GM23248 (cell line): ENCODE data around the gene APOBEC3A. TPM values are rescaled to one million over a fixed set of nuclear protein-coding genes. Genes with fewer than 3 reads are reported as not detected.

Experiments
- DNase-seq: peaks from one replicate; pipeline ENCODE4 v3.0.0-alpha.2; 2015
- H2AFZ ChIP-seq: fragments of 200-600 bp; sonication (generic); 2 replicates; pipeline ENCODE4 v1.6.1; 2016; ENCODE audit warnings: antibody characterized with exemption
- H3F3A ChIP-seq: fragments of 200-600 bp; sonication (generic); 2 replicates; pipeline ENCODE4 v1.6.1; 2016; ENCODE audit warnings: mild to moderate bottlenecking, antibody characterized with exemption, mixed run types; ENCODE audit not compliant: insufficient read depth
- H3K27ac ChIP-seq: fragments of 200-600 bp; sonication (generic); 2 replicates; pipeline ENCODE4 v1.5.1; 2016; ENCODE audit warnings: mild to moderate bottlenecking
- H3K27me3 ChIP-seq: fragments of 200-600 bp; sonication (generic); replicated peaks from 2 replicates; pipeline ENCODE4 v1.6.1; 2016; ENCODE audit warnings: mild to moderate bottlenecking; ENCODE audit not compliant: insufficient read depth
- H3K36me3 ChIP-seq: fragments of 200-600 bp; sonication (generic); 2 replicates; pipeline ENCODE4 v1.6.1; 2016; ENCODE audit warnings: low read depth, mild to moderate bottlenecking
- H3K4me1 ChIP-seq: fragments of 200-600 bp; sonication (generic); 2 replicates; pipeline ENCODE4 v1.6.1; 2016; ENCODE audit warnings: mild to moderate bottlenecking; ENCODE audit not compliant: insufficient read depth
- H3K4me2 ChIP-seq: fragments of 200-600 bp; sonication (generic); one replicate; pipeline ENCODE4 v1.6.1; 2016; ENCODE audit warnings: mild to moderate bottlenecking; ENCODE audit not compliant: unreplicated experiment
- H3K4me3 ChIP-seq: fragments of 200-600 bp; sonication (generic); 2 replicates; pipeline ENCODE4 v1.5.1; 2016; ENCODE audit warnings: mild to moderate bottlenecking
- H3K79me2 ChIP-seq: fragments of 200-600 bp; sonication (generic); 2 replicates; pipeline ENCODE4 v1.6.1; 2016; ENCODE audit warnings: mild to moderate bottlenecking; ENCODE audit not compliant: insufficient read depth
- H3K9ac ChIP-seq: fragments of 200-600 bp; sonication (generic); 2 replicates; pipeline ENCODE4 v1.6.1; 2016; ENCODE audit warnings: mild to moderate bottlenecking
- H3K9me2 ChIP-seq: fragments of 200-600 bp; sonication (generic); 2 replicates; pipeline ENCODE4 v1.6.1; 2016; ENCODE audit warnings: mixed run types, mild to moderate bottlenecking, moderate library complexity; ENCODE audit not compliant: insufficient read depth
- H3K9me3 ChIP-seq: fragments of 200-600 bp; sonication (generic); one replicate; pipeline ENCODE4 v1.6.1; 2017; ENCODE audit warnings: low read depth
- H4K20me1 ChIP-seq: fragments of 200-600 bp; sonication (generic); 2 replicates; pipeline ENCODE4 v1.6.0; 2016; ENCODE audit not compliant: insufficient read depth
- EZH2 ChIP-seq: fragments of 200-600 bp; sonication (generic); IDR thresholded peaks from 2 replicates; pipeline ENCODE4 v1.6.1; 2018; ENCODE audit warnings: antibody characterized with exemption, mild to moderate bottlenecking; ENCODE audit not compliant: insufficient read depth, poor library complexity, severe bottlenecking
- EZH2phosphoT487 ChIP-seq: fragments of 200-600 bp; sonication (generic); IDR thresholded peaks from 2 replicates; pipeline ENCODE4 v1.6.1; 2018; ENCODE audit warnings: antibody characterized with exemption, moderate library complexity, mild to moderate bottlenecking, low read depth; ENCODE audit not compliant: insufficient read depth
- WGBS, 2 experiments: methylation state at CpG; one replicate each; pipeline ENCODE4 v1.1.6; 2015 to 2017; ENCODE audit warnings: low lambda C conversion rate in 2 of 2, low coverage in 1 of 2; ENCODE audit errors: missing lambda C conversion rate in 2 of 2; 5-methylcytosine and 5-hydroxymethylcytosine counted together
- in situ Hi-C: fragments of 300-500 bp; cut with MboI; formaldehyde crosslinking; loops from 2 replicates; pipeline ENCODE4 v1.15.0; 2020
- polyA plus RNA-seq: library from polyadenylated mRNA; unstranded; fragments of >200 nt; fragmentation: Nextera tagmentation; extraction: Ambion mirVana; gene quantifications from 2 replicates; pipeline ENCODE4 v1.2.1, GENCODE V29; 2016
- total RNA-seq: library from RNA; depleted of rRNA; stranded (reverse); fragments of >200 nt; shearing (Covaris generic); gene quantifications from 2 replicates; pipeline ENCODE4 v1.2.3, GENCODE V29; 2014

APOBEC3A gene
- total and polyA plus RNA-seq, 2 experiments from 2014 or later = not detected

- WGBS, 2 experiments = 54 to 61% methylated on average over 8 to 9 of the region's 9 CpGs
- TF ChIP-seq EZH2 (no peak), EZH2phosphoT487 (no peak)
- in situ Hi-C loops = no loop called here
Measured at GRCh38 chr22:38963872-38964271, 6.5 kb downstream of the APOBEC3A start.

DNA sequence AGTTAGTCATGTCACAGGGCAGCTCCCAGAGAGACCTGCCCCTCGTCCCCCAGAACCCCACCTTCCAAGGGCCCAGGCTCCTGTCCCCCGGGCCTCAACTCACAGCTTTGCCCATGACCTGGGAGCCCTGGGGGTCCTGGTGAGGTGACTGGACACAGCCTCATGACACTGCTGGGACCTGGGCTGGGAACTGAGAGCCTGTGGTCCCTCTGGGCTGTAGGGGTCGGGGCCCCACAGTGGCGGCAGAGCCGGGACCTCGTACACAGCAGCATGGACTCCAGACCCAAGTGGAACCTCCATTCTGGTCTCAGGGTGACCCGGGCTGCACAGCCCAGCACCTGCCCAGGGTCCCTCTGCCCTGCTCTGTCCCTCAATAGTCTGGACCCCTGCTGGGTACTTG lies 6.9 kb downstream of the APOBEC3A start:
- in situ Hi-C loops = no loop called here
- no peak for DNase-seq
- no peak overlapping the region for H3K4me3 ChIP-seq
- no peak overlapping the region for H2AFZ ChIP-seq
- TF ChIP-seq EZH2 (no peak), EZH2phosphoT487 (no peak)
- H3K36me3 ChIP-seq = no peaks in the 10 kb centered on the region
- H3K4me2 ChIP-seq = no peak overlapping the region
- peaks cover 19% of the 10 kb centered on the region for H3K27me3 ChIP-seq
- H3K9me3 ChIP-seq = no peaks in the 10 kb centered on the region
- no peaks in the 10 kb centered on the region for H4K20me1 ChIP-seq
- 58 to 69% methylated on average over 7 of the region's 7 CpGs for WGBS, 2 experiments
- no peak overlapping the region for H3K27ac ChIP-seq
- no peak overlapping the region for H3K9ac ChIP-seq
- H3F3A ChIP-seq = no peaks in the 10 kb centered on the region
- H3K79me2 ChIP-seq = no peaks in the 10 kb centered on the region
- H3K4me1 ChIP-seq = no peaks in the 10 kb centered on the region
- no peaks in the 10 kb centered on the region for H3K9me2 ChIP-seq

More at GRCh38 chr22:38963872-38964271, 6.5 kb downstream of the APOBEC3A start:
- no peak overlapping the region for H2AFZ ChIP-seq
- no peaks in the 10 kb centered on the region for H3K4me1 ChIP-seq
- peaks cover 18% of the 10 kb centered on the region for H3K27me3 ChIP-seq
- no peak overlapping the region for H3K4me2 ChIP-seq
- H3K79me2 ChIP-seq = no peaks in the 10 kb centered on the region
- H4K20me1 ChIP-seq = no peaks in the 10 kb centered on the region
- H3K27ac ChIP-seq = no peak overlapping the region
- no peak for DNase-seq
- no peaks in the 10 kb centered on the region for H3K36me3 ChIP-seq
- H3K9ac ChIP-seq = no peak overlapping the region
- H3K4me3 ChIP-seq = no peak overlapping the region
- H3K9me3 ChIP-seq = no peaks in the 10 kb centered on the region
- no peaks in the 10 kb centered on the region for H3K9me2 ChIP-seq
- H3F3A ChIP-seq = no peaks in the 10 kb centered on the region

- no peaks in the 10 kb centered on the region for H3K9me2 ChIP-seq
- H3K9ac ChIP-seq = no peak overlapping the region
- H3K79me2 ChIP-seq = no peaks in the 10 kb centered on the region
- WGBS, 2 experiments = 35 to 43% methylated on average over 4 of the region's 4 CpGs
- H3K27me3 ChIP-seq = peaks cover 22% of the 10 kb centered on the region
- TF ChIP-seq EZH2 (no peak), EZH2phosphoT487 (no peak)
- H3K4me1 ChIP-seq = no peaks in the 10 kb centered on the region
- in situ Hi-C loops = no loop called here
- H3K4me2 ChIP-seq = no peak overlapping the region
- no peak overlapping the region for H3K27ac ChIP-seq
- no peaks in the 10 kb centered on the region for H3F3A ChIP-seq
- no peak for DNase-seq
- H3K4me3 ChIP-seq = no peak overlapping the region
- H2AFZ ChIP-seq = no peak overlapping the region
- no peaks in the 10 kb centered on the region for H4K20me1 ChIP-seq
- H3K36me3 ChIP-seq = no peaks in the 10 kb centered on the region
- H3K9me3 ChIP-seq = no peaks in the 10 kb centered on the region
Measured at GRCh38 chr22:38964989-38965388, 7.6 kb downstream of the APOBEC3A start.

- H3F3A ChIP-seq = no peaks in the 10 kb centered on the region
- peaks cover 30% of the 10 kb centered on the region for H3K27me3 ChIP-seq
- H3K79me2 ChIP-seq = no peaks in the 10 kb centered on the region
- DNase-seq = no peak
- H3K4me1 ChIP-seq = no peaks in the 10 kb centered on the region
- H3K9ac ChIP-seq = no peak overlapping the region
- no peaks in the 10 kb centered on the region for H3K9me2 ChIP-seq
- no peaks in the 10 kb centered on the region for H3K9me3 ChIP-seq
- in situ Hi-C loops = no loop called here
- no peak overlapping the region for H3K4me3 ChIP-seq
- TF ChIP-seq EZH2phosphoT487 (no peak), EZH2 (no peak)
- H3K27ac ChIP-seq = no peak overlapping the region
- H3K36me3 ChIP-seq = no peaks in the 10 kb centered on the region
- H2AFZ ChIP-seq = no peak overlapping the region
- 49 to 55% methylated on average over 10 to 14 of the region's 14 CpGs for WGBS, 2 experiments
- no peak overlapping the region for H3K4me2 ChIP-seq
- no peaks in the 10 kb centered on the region for H4K20me1 ChIP-seq
Measured at GRCh38 chr22:38965614-38966379, 8.4 kb downstream of the APOBEC3A start.
